GM18507 (cell line): ENCODE measurements around the gene CFAP77.

Experiments
- DNase-seq: peaks from one replicate; pipeline ENCODE4 v3.0.0; 2011; ENCODE audit warnings: low read depth; ENCODE audit not compliant: insufficient read length; ENCODE audit errors: extremely low spot score
- FAIRE-seq: peaks from 2 replicates; lab custom pipeline; 2011; peaks lifted over from hg19 to GRCh38; lab: Jason Lieb, UNC

The CFAP77 gene

DNA sequence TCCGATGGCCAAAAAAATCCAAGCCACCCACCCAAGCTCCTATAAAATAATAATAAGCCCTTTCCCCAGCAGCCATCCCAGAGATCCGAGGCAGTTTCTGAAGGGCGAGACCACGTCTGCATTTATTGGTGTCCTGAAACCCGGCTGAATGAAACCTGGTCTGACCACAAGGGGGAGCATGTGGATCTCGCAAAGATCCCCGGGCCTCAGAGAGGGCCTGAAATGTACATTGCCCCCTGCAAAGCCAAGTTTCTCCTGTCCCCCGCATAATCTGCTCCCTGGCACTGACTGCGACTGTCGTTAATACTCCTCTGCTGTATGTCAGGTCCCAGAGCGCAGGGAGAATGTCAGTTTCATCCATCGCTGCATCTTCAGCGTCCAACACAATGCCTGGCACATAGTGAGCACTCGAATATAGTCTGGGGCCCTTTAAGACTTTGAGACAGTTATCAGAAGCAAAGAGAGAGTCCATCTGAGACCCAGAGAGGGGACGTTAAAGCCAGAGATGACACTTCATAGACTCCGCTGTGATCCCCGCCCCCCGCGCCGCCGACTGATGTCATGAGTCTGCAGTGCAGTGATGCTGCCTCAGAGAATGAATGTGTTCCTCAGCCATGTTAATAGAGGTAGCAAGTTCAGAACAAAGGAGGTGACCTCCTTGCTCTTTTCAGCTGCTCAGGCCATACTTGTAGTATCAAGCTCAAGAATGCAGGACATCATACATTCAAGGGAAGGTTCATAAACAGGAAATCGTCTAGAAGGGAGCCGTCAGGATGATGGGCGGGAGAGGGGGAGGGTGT is 97.9 kb downstream of the CFAP77 start:
- DNase-seq (peak; percentile 73), FAIRE-seq (peak; percentile 82)

GRCh38 chr9:132509928-132510874 is 100.2 kb downstream of the CFAP77 start:
- FAIRE-seq (no peak), DNase-seq (no peak)

DNA sequence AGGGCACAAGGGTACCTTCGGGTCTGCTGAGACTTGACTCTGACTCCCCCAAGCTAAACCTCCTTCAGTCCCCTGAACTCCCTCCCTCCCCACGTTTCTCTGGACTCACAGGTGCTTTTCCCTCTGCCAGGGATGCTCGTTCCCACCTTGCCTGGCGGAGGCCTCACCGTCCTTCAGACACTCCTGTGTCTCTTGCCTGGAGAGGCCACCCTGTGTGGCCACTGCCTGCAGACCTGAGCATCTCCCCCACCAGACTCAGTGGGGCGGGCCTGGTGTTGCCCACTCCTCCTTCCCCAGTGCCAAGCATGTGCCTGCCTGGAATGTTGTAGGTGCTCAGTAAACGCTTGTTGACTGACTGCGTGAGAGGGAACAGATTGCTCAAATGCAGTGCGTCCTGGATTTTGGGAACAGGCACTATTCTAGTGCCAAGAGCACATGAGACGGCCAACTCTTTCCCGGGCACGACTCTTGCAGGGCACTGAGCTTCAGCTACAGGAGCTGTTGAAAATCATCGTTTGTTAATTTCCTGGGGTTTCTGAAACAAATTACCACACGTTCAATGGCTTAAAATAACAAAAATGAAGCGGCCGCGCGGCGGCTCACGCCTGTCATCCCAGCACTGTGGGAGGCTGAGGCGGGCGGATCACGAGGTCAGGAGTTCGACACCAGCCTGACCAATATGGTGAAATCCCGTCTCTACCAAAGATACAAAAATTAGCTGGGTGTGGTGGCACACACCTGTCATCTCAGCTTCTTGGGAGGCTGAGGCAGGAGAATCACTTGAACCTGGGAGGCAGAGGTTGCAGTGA is 101.4 kb downstream of the CFAP77 start:
- DNase-seq (no peak), FAIRE-seq (no peak)

GRCh38 chr9:132513416-132513815 is 103.4 kb downstream of the CFAP77 start:
- no peak for FAIRE-seq
- no peak for DNase-seq

DNA sequence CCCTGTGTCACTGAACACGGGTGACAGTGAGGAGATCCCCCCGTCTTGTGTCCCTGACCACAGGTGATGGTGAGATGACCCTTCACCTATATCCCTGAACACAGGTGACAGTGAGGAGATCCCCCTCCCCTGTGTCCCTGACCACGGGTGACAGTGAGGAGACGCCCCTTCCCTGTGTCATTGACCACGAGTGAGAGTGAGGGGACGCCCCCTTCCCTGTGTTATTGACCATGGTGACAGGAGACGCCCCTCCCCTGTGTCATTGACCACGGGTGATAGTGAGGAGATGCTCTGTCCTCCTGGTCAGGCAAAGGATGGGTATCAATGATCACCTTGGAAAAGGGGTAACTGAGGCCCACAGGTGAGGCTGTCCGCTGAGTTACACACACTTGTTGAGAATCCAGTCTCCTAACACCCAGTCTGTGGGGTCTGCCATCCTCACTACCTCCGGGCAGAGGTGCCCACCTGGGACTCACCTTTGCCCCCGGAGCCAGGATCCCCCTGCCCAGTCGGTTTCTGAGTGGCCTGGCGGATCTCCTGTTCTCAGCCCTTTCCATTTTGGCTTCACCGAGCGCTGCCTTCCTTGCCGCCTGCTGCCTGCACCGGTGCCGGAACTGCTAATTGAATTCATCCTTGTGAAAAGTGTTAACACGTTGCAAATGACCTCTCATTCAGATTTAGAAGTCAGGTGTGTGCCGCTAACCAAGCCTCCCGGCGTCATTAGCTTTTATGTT is 104.2 kb downstream of the CFAP77 start:
- no peak for DNase-seq
- FAIRE-seq = no peak

- DNase-seq = no peak
- FAIRE-seq = no peak
These were observed 104.8 kb downstream of the CFAP77 start for GRCh38 chr9:132514821-132515220.

GRCh38 chr9:132516301-132516700 is 106.3 kb downstream of the CFAP77 start:
- no peak for FAIRE-seq

DNA sequence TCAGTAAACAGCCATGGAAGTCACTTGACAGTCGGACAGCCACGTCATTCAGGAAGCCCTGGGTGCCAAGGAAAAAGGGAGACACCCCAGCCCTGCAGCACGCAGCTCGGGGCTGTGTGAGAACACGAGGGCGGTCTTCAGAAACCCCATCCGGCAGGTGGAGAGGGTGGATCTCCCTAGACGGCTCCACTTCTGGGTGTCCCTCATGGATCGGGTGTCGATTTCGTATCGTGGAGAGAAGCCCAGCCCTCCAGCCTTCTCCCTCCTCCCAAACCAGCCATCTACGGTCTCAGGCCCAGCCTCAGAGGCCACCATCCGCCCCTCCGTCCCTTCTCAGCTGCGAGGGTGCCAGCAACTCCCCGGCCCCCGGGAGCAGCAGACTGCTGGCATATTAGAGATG is 106.9 kb downstream of the CFAP77 start:
- no peak for FAIRE-seq
- no peak for DNase-seq

More at GRCh38 chr9:132516301-132516700, 106.3 kb downstream of the CFAP77 start:
- DNase-seq = no peak

DNA sequence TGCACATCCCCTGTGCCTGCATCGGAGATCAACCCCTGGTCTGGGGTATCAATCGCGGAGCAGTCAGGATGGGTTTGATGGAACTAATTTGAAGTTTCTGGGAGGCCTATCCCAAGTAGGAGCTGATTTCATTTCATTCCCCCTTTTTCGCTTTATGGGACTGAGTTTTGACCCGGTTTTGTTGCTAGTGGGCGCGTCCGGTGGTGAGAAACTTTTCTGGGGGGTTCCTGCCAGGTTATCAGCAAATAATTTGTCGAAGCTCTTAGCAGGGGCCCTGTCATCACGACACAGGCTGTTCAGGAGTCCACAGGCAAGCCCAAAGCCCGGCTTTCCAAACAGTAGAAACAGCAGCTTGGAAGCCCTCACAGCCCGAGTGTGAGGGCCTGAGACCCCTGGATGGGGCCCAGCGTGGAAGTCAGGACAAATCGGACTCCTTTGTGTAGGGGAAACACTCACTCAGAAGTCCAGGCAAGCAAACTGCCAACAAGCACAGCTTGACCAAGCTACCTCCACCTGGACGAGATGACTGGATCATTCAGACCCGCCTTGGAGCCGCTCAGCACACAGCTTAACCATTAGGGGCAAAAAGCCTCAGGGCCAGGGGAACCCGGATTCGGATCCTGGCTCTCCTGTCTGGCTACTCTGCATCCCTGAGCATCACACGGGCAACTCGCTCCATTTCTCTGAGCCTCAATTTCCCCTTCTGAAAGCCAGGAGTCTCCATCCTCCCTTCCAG is 108.0 kb downstream of the CFAP77 start:
- FAIRE-seq (no peak), DNase-seq (no peak)

- DNase-seq (no peak), FAIRE-seq (no peak)
These were observed 108.6 kb downstream of the CFAP77 start for GRCh38 chr9:132518626-132519025.

GRCh38 chr9:132519033-132519432 is 109.0 kb downstream of the CFAP77 start:
- DNase-seq = no peak
- FAIRE-seq = no peak

GRCh38 chr9:132520612-132521011 is 110.6 kb downstream of the CFAP77 start:
- DNase-seq (no peak), FAIRE-seq (no peak)

- FAIRE-seq = no peak
- DNase-seq = no peak
These were observed 115.5 kb downstream of the CFAP77 start for GRCh38 chr9:132525308-132526023.

GRCh38 chr9:132531195-132531594 is 121.2 kb downstream of the CFAP77 start:
- no peak for FAIRE-seq

GRCh38 chr9:132531710-132532570 is 121.9 kb downstream of the CFAP77 start:
- DNase-seq = no peak
- no peak for FAIRE-seq

More at GRCh38 chr9:132531195-132531594, 121.2 kb downstream of the CFAP77 start:
- DNase-seq = no peak

DNA sequence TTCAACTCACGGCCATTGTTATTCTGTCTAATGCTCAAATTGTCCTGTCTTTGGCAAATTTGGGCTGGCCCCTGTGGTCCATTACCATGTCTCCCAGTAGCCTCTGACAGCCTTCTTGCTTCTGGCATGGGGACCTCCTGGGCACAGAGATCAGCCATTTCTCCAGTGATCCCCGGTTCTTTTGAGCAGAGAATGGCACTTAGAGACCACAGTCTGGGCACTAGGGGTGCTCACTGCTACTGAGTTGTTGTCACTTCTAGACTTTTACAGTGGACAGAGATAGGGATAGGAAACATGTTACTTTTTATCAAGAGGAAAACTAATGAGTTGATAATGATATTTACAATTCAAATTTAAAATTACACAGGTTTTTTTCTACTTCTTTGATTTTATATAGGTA is 124.8 kb downstream of the CFAP77 start:
- DNase-seq (no peak), FAIRE-seq (no peak)

DNA sequence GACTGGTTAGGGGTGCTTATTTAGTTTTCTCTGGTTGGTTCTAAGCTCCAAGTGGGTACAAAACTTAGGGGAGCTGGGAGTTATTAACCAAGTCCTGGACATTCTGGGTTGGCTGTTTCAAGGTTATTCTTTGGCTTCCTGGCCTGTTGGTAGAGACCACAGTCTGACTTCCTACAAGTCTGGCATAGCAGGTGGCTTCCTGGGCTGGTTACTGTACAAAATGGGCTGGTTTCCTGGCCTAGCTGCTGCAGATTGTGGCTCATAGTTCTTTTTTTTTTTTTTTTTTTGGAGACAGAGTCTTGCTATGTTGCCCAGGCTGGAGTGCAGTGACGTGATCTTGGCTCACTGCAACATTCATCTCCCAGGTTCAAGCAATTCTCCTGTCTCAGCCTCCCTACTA is 126.1 kb downstream of the CFAP77 start:
- FAIRE-seq = no peak

More for the DNA sequence above, 126.1 kb downstream of the CFAP77 start:
- no peak for DNase-seq
